ENCODE data around the gene CMIP.

The CMIP gene

DNA sequence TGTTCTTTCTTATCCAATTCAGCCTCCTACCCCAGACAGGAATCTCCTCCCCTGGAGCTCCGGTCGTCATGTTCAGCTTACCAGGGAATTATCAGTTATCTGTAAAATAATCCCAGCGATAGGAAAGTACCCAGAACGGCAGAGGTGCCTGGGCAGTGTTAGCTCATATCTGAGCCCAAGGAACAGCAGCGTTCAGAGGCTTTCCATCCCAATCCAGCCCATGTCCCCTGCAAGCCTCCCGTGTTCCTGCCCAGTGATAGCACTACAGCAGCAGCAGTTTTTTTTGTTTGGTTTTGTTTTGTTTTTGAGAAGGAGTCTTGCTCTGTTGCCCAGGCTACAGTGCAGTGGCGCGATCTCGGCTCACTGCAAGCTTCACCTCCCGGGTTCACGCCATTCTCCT lies 158.2 kb downstream of the CMIP start:
- WGBS (ENCODE audit: insufficient coverage): over 99% methylated on average over 9 of the region's 11 CpGs
- Histone ChIP-seq H3K27ac (ENCODE audit: insufficient read depth in 1 of 2, low read depth in 1 of 2, low read length in 2 of 2, poor library complexity in 1 of 2, severe bottlenecking in 2 of 2) (no peak overlapping the region), H3K27me3 (replicated peaks in 2 of 5; ENCODE audit: control insufficient read depth in 4 of 5, insufficient read depth in 5 of 5, low read length in 4 of 5) (no peaks in the 10 kb centered on the region), H3K4me3 (ENCODE audit: control insufficient read depth in 1 of 7, extremely low read depth in 1 of 7, insufficient read depth in 4 of 7, low read depth in 2 of 7, low read length in 6 of 7) (no peak overlapping the region), H3K4me1 (ENCODE audit: control extremely low read depth in 1 of 4, control insufficient read depth in 4 of 4, insufficient read depth in 4 of 4, low read length in 3 of 4) (no peaks in the 10 kb centered on the region), H3K9me3 (ENCODE audit: control extremely low read depth in 1 of 5, control insufficient read depth in 4 of 5, insufficient read depth in 2 of 5, low read depth in 1 of 5, low read length in 4 of 5) (no peaks in the 10 kb centered on the region), H3K36me3 (ENCODE audit: control insufficient read depth in 4 of 4, insufficient read depth in 4 of 4, low read length in 3 of 4) (peaks cover 0 to 10% (median 4%) of the 10 kb centered on the region in 4 experiments)
- DNase-seq: no peak
- ChIA-PET POLR2A (no interaction called here), CTCF (interaction anchor here (0.7 to 0.9 kb wide), 3 partner anchors 13 to 103 kb away, joined by 3 to 4 read pairs (median 3); no protein-coding TSS in a partner anchor)

DNA sequence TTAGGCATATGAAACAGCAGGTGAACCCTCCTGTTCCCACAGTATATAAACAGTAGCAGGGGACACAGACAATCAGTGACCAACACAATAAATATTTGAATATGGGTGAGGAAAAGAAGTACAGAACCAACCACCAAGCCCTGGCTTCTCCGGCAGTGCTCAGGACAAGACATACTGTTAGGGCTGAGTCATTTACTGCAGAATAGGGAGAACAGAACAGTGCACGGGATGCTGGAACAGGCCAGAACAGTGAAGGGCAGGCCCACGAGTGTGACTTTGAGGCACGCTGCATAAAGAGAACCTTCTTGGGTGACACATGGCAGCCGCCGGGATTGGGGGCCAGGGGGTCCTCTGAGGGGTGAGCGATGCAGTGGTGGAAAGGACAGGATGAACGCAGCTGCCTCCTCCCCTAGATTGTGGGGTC lies 160.4 kb downstream of the CMIP start:
- Histone ChIP-seq H3K27me3 (replicated peaks in 2 of 5; ENCODE audit: control insufficient read depth in 4 of 5, insufficient read depth in 5 of 5, low read length in 4 of 5) (no peaks in the 10 kb centered on the region), H3K9me3 (ENCODE audit: control extremely low read depth in 1 of 5, control insufficient read depth in 4 of 5, insufficient read depth in 2 of 5, low read depth in 1 of 5, low read length in 4 of 5) (no peaks in the 10 kb centered on the region), H3K36me3 (ENCODE audit: control insufficient read depth in 4 of 4, insufficient read depth in 4 of 4, low read length in 3 of 4) (peaks cover 0 to 20% (median 8%) of the 10 kb centered on the region in 4 experiments), H3K27ac (ENCODE audit: insufficient read depth in 1 of 2, low read depth in 1 of 2, low read length in 2 of 2, poor library complexity in 1 of 2, severe bottlenecking in 2 of 2) (no peak overlapping the region), H3K4me1 (ENCODE audit: control extremely low read depth in 1 of 4, control insufficient read depth in 4 of 4, insufficient read depth in 4 of 4, low read length in 3 of 4) (peaks cover 0 to 2% (median 0%) of the 10 kb centered on the region in 4 experiments), H3K4me3 (ENCODE audit: control insufficient read depth in 1 of 7, extremely low read depth in 1 of 7, insufficient read depth in 4 of 7, low read depth in 2 of 7, low read length in 6 of 7) (no peak overlapping the region)
- WGBS (ENCODE audit: insufficient coverage): 97% methylated on average over 8 of the region's 8 CpGs
- DNase-seq: no peak
- CTCF ChIA-PET: no interaction called here
- POLR2A ChIA-PET: no interaction called here

GRCh38 chr16:81606039-81606438 lies 161.4 kb downstream of the CMIP start:
- H3K4me1 ChIP-seq (ENCODE audit: control extremely low read depth in 1 of 4, control insufficient read depth in 4 of 4, insufficient read depth in 4 of 4, low read length in 3 of 4): peaks cover 0 to 2% (median 0%) of the 10 kb centered on the region in 4 experiments
- DNase-seq: no peak
- POLR2A ChIA-PET: interaction anchor here (0.6 kb wide), 1 partner anchor 68 kb away, joined by 4 read pairs; no protein-coding TSS in a partner anchor
- H3K4me3 ChIP-seq (ENCODE audit: control insufficient read depth in 1 of 7, extremely low read depth in 1 of 7, insufficient read depth in 4 of 7, low read depth in 2 of 7, low read length in 6 of 7): no peak overlapping the region
- no peaks in the 10 kb centered on the region for H3K9me3 ChIP-seq (ENCODE audit: control extremely low read depth in 1 of 5, control insufficient read depth in 4 of 5, insufficient read depth in 2 of 5, low read depth in 1 of 5, low read length in 4 of 5)
- H3K27me3 ChIP-seq (replicated peaks in 2 of 5; ENCODE audit: control insufficient read depth in 4 of 5, insufficient read depth in 5 of 5, low read length in 4 of 5): no peaks in the 10 kb centered on the region
- peaks cover 0 to 25% (median 14%) of the 10 kb centered on the region in 4 experiments for H3K36me3 ChIP-seq (ENCODE audit: control insufficient read depth in 4 of 4, insufficient read depth in 4 of 4, low read length in 3 of 4)
- WGBS (ENCODE audit: insufficient coverage): 97% methylated on average over 4 of the region's 4 CpGs
- no peak overlapping the region for H3K27ac ChIP-seq (ENCODE audit: insufficient read depth in 1 of 2, low read depth in 1 of 2, low read length in 2 of 2, poor library complexity in 1 of 2, severe bottlenecking in 2 of 2)
- CTCF ChIA-PET: no interaction called here

GRCh38 chr16:81607006-81607405 lies 162.4 kb downstream of the CMIP start:
- ChIA-PET POLR2A (no interaction called here), CTCF (interaction anchor here (0.6 to 2.3 kb wide), 2 partner anchors 15 to 178 kb away, joined by 3 to 12 read pairs; no protein-coding TSS in a partner anchor)
- no peak for DNase-seq
- Histone ChIP-seq H3K27ac (ENCODE audit: insufficient read depth in 1 of 2, low read depth in 1 of 2, low read length in 2 of 2, poor library complexity in 1 of 2, severe bottlenecking in 2 of 2) (no peak overlapping the region), H3K4me3 (ENCODE audit: control insufficient read depth in 1 of 7, extremely low read depth in 1 of 7, insufficient read depth in 4 of 7, low read depth in 2 of 7, low read length in 6 of 7) (no peak overlapping the region), H3K4me1 (ENCODE audit: control extremely low read depth in 1 of 4, control insufficient read depth in 4 of 4, insufficient read depth in 4 of 4, low read length in 3 of 4) (peaks cover 0 to 2% (median 0%) of the 10 kb centered on the region in 4 experiments), H3K36me3 (ENCODE audit: control insufficient read depth in 4 of 4, insufficient read depth in 4 of 4, low read length in 3 of 4) (peaks cover 7 to 28% (median 15%) of the 10 kb centered on the region in 4 experiments), H3K9me3 (ENCODE audit: control extremely low read depth in 1 of 5, control insufficient read depth in 4 of 5, insufficient read depth in 2 of 5, low read depth in 1 of 5, low read length in 4 of 5) (no peaks in the 10 kb centered on the region), H3K27me3 (replicated peaks in 2 of 5; ENCODE audit: control insufficient read depth in 4 of 5, insufficient read depth in 5 of 5, low read length in 4 of 5) (no peaks in the 10 kb centered on the region)
- 98% methylated on average over 11 of the region's 12 CpGs for WGBS (ENCODE audit: insufficient coverage)

DNA sequence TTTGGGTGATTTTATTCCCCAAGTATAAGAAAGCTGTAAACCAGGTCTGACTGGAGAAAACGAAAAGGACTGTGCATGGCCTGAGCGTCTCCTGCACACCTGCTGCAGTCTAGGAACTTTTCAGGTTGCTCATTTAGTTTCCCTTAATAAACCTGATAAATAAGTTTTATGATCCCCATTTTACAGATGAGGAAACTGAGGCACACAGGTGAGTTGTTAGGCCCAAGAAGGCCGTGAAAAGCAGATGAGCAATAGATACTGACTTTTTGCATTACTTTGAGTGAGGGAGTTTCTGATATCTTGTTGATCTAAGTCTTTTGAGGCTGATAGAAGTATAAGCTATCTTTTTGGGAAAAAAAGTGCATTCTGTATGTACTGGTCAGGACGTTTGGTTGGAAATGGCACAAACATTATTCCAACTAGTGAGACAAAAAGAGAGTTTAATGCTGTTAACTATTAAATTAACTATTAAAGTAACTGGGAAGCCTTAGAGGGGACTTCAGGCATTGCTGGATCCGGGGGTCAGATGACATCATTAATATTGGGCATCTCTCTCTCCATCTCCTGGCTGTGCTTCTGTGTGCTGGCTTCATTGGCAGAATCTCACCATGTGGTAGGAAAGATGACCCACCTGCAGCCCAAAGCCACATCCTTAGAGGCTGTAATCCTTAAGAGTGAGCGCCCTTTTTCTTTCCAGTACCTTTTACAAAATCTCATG lies 163.4 kb downstream of the CMIP start:
- peaks cover 0 to 2% (median 0%) of the 10 kb centered on the region in 4 experiments for H3K4me1 ChIP-seq (ENCODE audit: control extremely low read depth in 1 of 4, control insufficient read depth in 4 of 4, insufficient read depth in 4 of 4, low read length in 3 of 4)
- DNase-seq: no peak
- no peaks in the 10 kb centered on the region for H3K9me3 ChIP-seq (ENCODE audit: control extremely low read depth in 1 of 5, control insufficient read depth in 4 of 5, insufficient read depth in 2 of 5, low read depth in 1 of 5, low read length in 4 of 5)
- no peak overlapping the region for H3K4me3 ChIP-seq (ENCODE audit: control insufficient read depth in 1 of 7, extremely low read depth in 1 of 7, insufficient read depth in 4 of 7, low read depth in 2 of 7, low read length in 6 of 7)
- CTCF ChIA-PET: interaction anchor here (0.6 to 2.3 kb wide), 4 partner anchors 14 to 179 kb away, joined by 3 to 12 read pairs (median 3); no protein-coding TSS in a partner anchor
- H3K36me3 ChIP-seq (ENCODE audit: control insufficient read depth in 4 of 4, insufficient read depth in 4 of 4, low read length in 3 of 4): peaks cover 7 to 31% (median 15%) of the 10 kb centered on the region in 4 experiments
- WGBS (ENCODE audit: insufficient coverage): 100% methylated on average over 4 of the region's 6 CpGs
- H3K27me3 ChIP-seq (replicated peaks in 2 of 5; ENCODE audit: control insufficient read depth in 4 of 5, insufficient read depth in 5 of 5, low read length in 4 of 5): no peaks in the 10 kb centered on the region
- no peak overlapping the region for H3K27ac ChIP-seq (ENCODE audit: insufficient read depth in 1 of 2, low read depth in 1 of 2, low read length in 2 of 2, poor library complexity in 1 of 2, severe bottlenecking in 2 of 2)
- POLR2A ChIA-PET: no interaction called here

DNA sequence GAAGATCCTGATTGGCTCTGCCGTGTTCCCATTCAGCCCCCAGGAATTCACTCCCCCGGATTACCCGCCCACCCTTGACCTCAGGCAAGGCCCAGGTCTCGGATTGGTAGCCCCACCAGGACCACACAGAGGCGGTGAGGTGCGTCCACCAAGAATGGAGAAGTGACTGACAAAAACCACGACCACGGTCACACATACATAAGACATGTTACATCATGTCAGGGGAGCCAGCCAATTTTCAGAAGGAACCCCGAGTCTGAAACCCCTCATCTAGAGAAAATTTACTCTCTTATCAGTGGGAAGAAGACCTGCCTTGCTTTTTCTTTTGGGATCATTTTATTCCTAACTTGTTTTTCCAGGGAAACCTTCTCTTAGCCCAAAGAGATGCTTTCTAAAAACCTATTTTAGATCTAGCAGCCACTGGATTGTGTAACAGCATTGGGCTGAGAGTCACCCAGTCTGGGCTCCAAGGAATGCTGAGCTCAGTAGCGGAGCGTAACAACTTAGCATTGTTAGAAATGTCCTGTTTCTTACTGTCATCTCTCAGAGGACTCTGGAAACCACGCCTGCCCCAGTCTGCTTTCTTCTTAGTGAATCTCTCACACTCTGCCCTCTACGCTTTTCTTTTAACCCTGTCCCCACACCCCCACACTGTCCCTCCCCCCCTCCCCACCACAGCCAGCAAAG lies 164.1 kb downstream of the CMIP start:
- ChIA-PET CTCF (interaction anchor here (1.0 to 2.3 kb wide), 2 partner anchors 11 to 14 kb away, joined by 3 to 12 read pairs; no protein-coding TSS in a partner anchor), POLR2A (no interaction called here)
- no peaks in the 10 kb centered on the region for H3K9me3 ChIP-seq (ENCODE audit: control extremely low read depth in 1 of 5, control insufficient read depth in 4 of 5, insufficient read depth in 2 of 5, low read depth in 1 of 5, low read length in 4 of 5)
- H3K4me3 ChIP-seq (ENCODE audit: control insufficient read depth in 1 of 7, extremely low read depth in 1 of 7, insufficient read depth in 4 of 7, low read depth in 2 of 7, low read length in 6 of 7): no peak overlapping the region
- 85% methylated on average over 11 of the region's 13 CpGs for WGBS (ENCODE audit: insufficient coverage)
- no peaks in the 10 kb centered on the region for H3K27me3 ChIP-seq (replicated peaks in 2 of 5; ENCODE audit: control insufficient read depth in 4 of 5, insufficient read depth in 5 of 5, low read length in 4 of 5)
- H3K36me3 ChIP-seq (ENCODE audit: control insufficient read depth in 4 of 4, insufficient read depth in 4 of 4, low read length in 3 of 4): peaks cover 7 to 36% (median 16%) of the 10 kb centered on the region in 4 experiments
- H3K27ac ChIP-seq (ENCODE audit: insufficient read depth in 1 of 2, low read depth in 1 of 2, low read length in 2 of 2, poor library complexity in 1 of 2, severe bottlenecking in 2 of 2): no peak overlapping the region
- peak in 2 of 3 donors; percentile 68 to 79 for DNase-seq
- peaks cover 0 to 2% (median 0%) of the 10 kb centered on the region in 4 experiments for H3K4me1 ChIP-seq (ENCODE audit: control extremely low read depth in 1 of 4, control insufficient read depth in 4 of 4, insufficient read depth in 4 of 4, low read length in 3 of 4)

Data from common myeloid progenitor, CD34-positive (primary cell).